Prostate gland (tissue), 2 donors: ENCODE measurements around the gene INIP.

Source experiments
- CTCF ChIP-seq, 4 experiments: fragments of 200-600 bp in 2 of 4; fragments of 450-650 bp in 2 of 4; sonication (generic) in 2 of 4; IDR thresholded peaks; 1 replicate in 3 of 4; 2 replicates in 1 of 4; pipeline ENCODE4 v1.5.1; 2016 to 2019; ENCODE audit warnings: antibody characterized with exemption in 4 of 4, mild to moderate bottlenecking in 2 of 4, moderate library complexity in 2 of 4
- POLR2A ChIP-seq: fragments of 450-650 bp; IDR thresholded peaks from one replicate; pipeline ENCODE4 v1.6.1; 2016; ENCODE audit warnings: antibody characterized with exemption, mild to moderate bottlenecking

GRCh38 chr9:112647596-112647995 lies 70.3 kb downstream of the INIP start:
- TF ChIP-seq CTCF (IDR thresholded peaks at IDR 0.05) (no peak), POLR2A (no peak)
